HepG2 (cell line): ENCODE results near the gene DLG2. TPM values are rescaled to one million over a fixed set of nuclear protein-coding genes. Genes with fewer than 3 reads are reported as not detected.

Source experiments
- ATAC-seq: fragments of 200-7000 bp; cut with Tn5 transposase; 3 replicates; pipeline ENCODE4 v1.9.1; 2020; ENCODE audit warnings: mild to moderate bottlenecking, moderate library complexity
- BruUV-seq: library from RNA; stranded (reverse); fragments of 400-500 nt; replicated peaks from 2 replicates; lab custom pipeline; 2021; lab: Mats Ljungman, UMichigan
- CTCF ChIA-PET: fragments of 300-600 bp; formaldehyde crosslinking; extraction: SDS; loops from one replicate; lab custom pipeline; 2021; ENCODE audit warnings: low total read pairs, inconsistent platforms, low intra/inter-chr PET ratio; lab: Yijun Ruan, JAX
- POLR2A ChIA-PET: fragments of 350-600 bp; sonication (Branson Sonifier 250); formaldehyde crosslinking; loops from one replicate; lab custom pipeline; 2020; ENCODE audit warnings: antibody characterized with exemption, inconsistent platforms; lab: Yijun Ruan, JAX
- DNase-seq: peaks from one replicate; pipeline ENCODE4 v3.0.0-alpha.2; 2015; ENCODE audit warnings: low spot score
- FAIRE-seq: peaks from 3 replicates; lab custom pipeline; 2011; peaks lifted over from hg19 to GRCh38; lab: Jason Lieb, UNC
- H2AFZ ChIP-seq: one replicate; pipeline ENCODE4 v1.6.1; 2011; ENCODE audit warnings: low read length, inconsistent platforms
- H3K27ac ChIP-seq: fragments of 300-600 bp; 3 replicates; pipeline ENCODE4 v1.8.0; 2011; ENCODE audit warnings: mixed run types, mild to moderate bottlenecking, mixed read lengths, low read length, inconsistent platforms; ENCODE audit not compliant: insufficient read depth; ENCODE audit errors: extremely low read length
- H3K27me3 ChIP-seq, 2 experiments: fragments of 200-600 bp in 1 of 2; 2 replicates in 1 of 2; 3 replicates in 1 of 2; pipeline versions ENCODE4 v1.6.0 to v1.8.0; 2011; ENCODE audit warnings: low read length in 2 of 2, mild to moderate bottlenecking in 2 of 2, moderate library complexity in 2 of 2, inconsistent platforms in 1 of 2; ENCODE audit not compliant: insufficient read depth in 2 of 2, control insufficient read depth in 1 of 2
- H3K36me3 ChIP-seq, 2 experiments: fragments of 200-600 bp in 1 of 2; replicated peaks in 1 of 2; 2 replicates in 1 of 2; 3 replicates in 1 of 2; pipeline versions ENCODE4 v1.5.1 to v1.8.0; 2011; ENCODE audit warnings: low read length in 2 of 2, inconsistent platforms in 1 of 2; ENCODE audit not compliant: insufficient read depth in 2 of 2, control insufficient read depth in 1 of 2
- H3K4me1 ChIP-seq: 2 replicates; pipeline ENCODE4 v1.5.1; 2012; ENCODE audit warnings: low read length, inconsistent platforms; ENCODE audit not compliant: insufficient read depth
- H3K4me2 ChIP-seq: 2 replicates; pipeline ENCODE4 v1.6.0; 2011; ENCODE audit warnings: low read depth, low read length, inconsistent platforms
- H3K4me3 ChIP-seq, 3 experiments: fragments of 200-600 bp in 1 of 3; sonication (generic), shearing (Covaris generic) in 1 of 3; replicated peaks in 1 of 3; 2 replicates each; pipeline ENCODE4 v1.5.1; 2011 to 2016; ENCODE audit warnings: low read length in 3 of 3, inconsistent platforms in 2 of 3, low read depth in 2 of 3, mild to moderate bottlenecking in 2 of 3, control low read depth in 1 of 3, mixed read lengths in 1 of 3; ENCODE audit not compliant: insufficient read depth in 1 of 3
- H3K79me2 ChIP-seq: one replicate; pipeline ENCODE4 v1.6.1; 2011; ENCODE audit warnings: low read length, inconsistent platforms; ENCODE audit not compliant: insufficient read depth
- H3K9ac ChIP-seq: 2 replicates; pipeline ENCODE4 v1.6.0; 2011; ENCODE audit warnings: mild to moderate bottlenecking, low read depth, low read length, inconsistent platforms; ENCODE audit not compliant: insufficient read depth
- H3K9me3 ChIP-seq: 2 replicates; pipeline ENCODE4 v1.5.1; 2012; ENCODE audit warnings: mild to moderate bottlenecking, low read length
- H4K20me1 ChIP-seq: 2 replicates; pipeline ENCODE4 v1.6.0; 2011; ENCODE audit warnings: inconsistent platforms, mild to moderate bottlenecking, low read length, moderate library complexity; ENCODE audit not compliant: insufficient read depth
- ATM ChIP-seq: fragments of 450-650 bp; IDR thresholded peaks from 2 replicates; pipeline ENCODE4 v1.7.1; 2017; ENCODE audit warnings: mild to moderate bottlenecking, borderline replicate concordance
- KMT2A ChIP-seq: sonication (generic); formaldehyde crosslinking; IDR thresholded peaks from 2 replicates; pipeline ENCODE4 v1.4.0; 2020; ENCODE audit warnings: missing genetic modification reagents
- NFAT5 ChIP-seq: sonication (generic); formaldehyde crosslinking; IDR thresholded peaks from 2 replicates; pipeline ENCODE4 v1.4.0; 2020; ENCODE audit warnings: missing genetic modification reagents
- SMYD3 ChIP-seq: sonication (generic); formaldehyde crosslinking; IDR thresholded peaks from 2 replicates; pipeline ENCODE4 v1.8.1; 2023; ENCODE audit warnings: mild to moderate bottlenecking, missing genetic modification reagents
- ZNF124 ChIP-seq: sonication (generic); formaldehyde crosslinking; IDR thresholded peaks from 2 replicates; pipeline ENCODE4 v1.4.0; 2020; ENCODE audit warnings: missing genetic modification reagents
- ZNF138 ChIP-seq: sonication (generic); formaldehyde crosslinking; IDR thresholded peaks from 2 replicates; pipeline ENCODE4 v1.5.0; 2020; ENCODE audit warnings: mild to moderate bottlenecking, low read depth, missing genetic modification reagents
- ZUFSP ChIP-seq: sonication (generic); formaldehyde crosslinking; IDR thresholded peaks from 2 replicates; pipeline ENCODE4 v1.9.0; 2021; ENCODE audit warnings: missing genetic modification reagents, mild to moderate bottlenecking, borderline replicate concordance
- WGBS: methylation state at CpG from one replicate; pipeline ENCODE4 v1.1.6; 2017; ENCODE audit warnings: low lambda C conversion rate; 5-methylcytosine and 5-hydroxymethylcytosine counted together
- in situ Hi-C: cut with HindIII; loops from 2 replicates; pipeline ENCODE4 v1.10.0; 2017; ENCODE audit warnings: low pct_unique_long_range_greater_than_20kb; ENCODE audit not compliant: extremely low pct_ligation_motif_present
- intact Hi-C: fragments of 100-400 bp; cut with micrococcal nuclease; formaldehyde crosslinking; loops from one replicate; pipeline ENCODE4 v1.10.0; 2022; ENCODE audit not compliant: unreplicated experiment
- polyA plus RNA-seq, 8 experiments: library from polyadenylated mRNA; depleted of rRNA in 3 of 8; stranded (reverse) in 7 of 8; unstranded in 1 of 8; fragments of >200 nt; fragmentation: Illumina TruSeq in 4 of 8; extraction: Trizol in 4 of 8; gene quantifications; 2 replicates each; pipeline versions ENCODE4 v1.2.1 to v1.2.3, GENCODE V29; 2011 to 2016; ENCODE audit warnings: low read depth in 4 of 8, missing spikeins in 1 of 8, mixed read lengths in 1 of 8; ENCODE audit not compliant: insufficient read depth in 1 of 8
- total RNA-seq, 5 experiments: library from RNA; depleted of rRNA; stranded (reverse); fragments of >200 nt; fragmentation: Illumina TruSeq; extraction: Trizol; gene quantifications; 2 replicates each; pipeline ENCODE4 v1.2.3, GENCODE V29; 2016; ENCODE audit warnings: low read depth in 1 of 5
- TF ChIP-seq, protein P1 (sequence below): sonication (generic); formaldehyde crosslinking; IDR thresholded peaks from 2 replicates; pipeline ENCODE4 v1.8.1; 2022; ENCODE audit warnings: low read depth, mild to moderate bottlenecking, missing genetic modification reagents

Gene DLG2
- total and polyA plus RNA-seq, 2 of the 13 experiments (the other 11 are each of a cell fraction or from before 2014, with no cell fraction given), result 0.46 to 1.0 TPM

DNA sequence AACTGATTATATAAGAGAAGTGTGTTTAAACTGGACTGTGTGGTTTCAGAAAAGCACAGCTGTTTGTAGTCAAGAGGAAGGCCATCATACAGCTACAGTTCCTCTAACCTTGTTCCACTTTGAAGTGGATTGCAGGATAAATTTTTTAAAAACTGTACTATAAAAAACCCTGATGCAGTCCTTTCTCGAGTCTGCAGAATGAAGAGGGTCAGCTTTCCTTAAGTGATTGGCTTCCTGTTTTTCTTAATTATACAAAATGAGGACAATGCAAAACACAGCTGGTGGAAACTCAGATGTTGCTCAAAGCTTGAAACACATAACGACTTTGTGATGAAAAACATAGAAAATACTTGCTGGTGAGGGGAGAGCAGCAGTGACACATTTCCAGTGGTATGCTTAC, 1060.5 kb downstream of the DLG2 start:
- DNase-seq, result no peak
- FAIRE-seq, result no peak
- 0% methylated on average over 2 of the region's 2 CpGs for WGBS
- Histone ChIP-seq H3K27me3 (no peaks in the 10 kb centered on the region), H3K79me2 (no peaks in the 10 kb centered on the region), H3K4me3 (no peak overlapping the region), H2AFZ (no peak overlapping the region), H3K27ac (no peak overlapping the region), H4K20me1 (no peaks in the 10 kb centered on the region; the same call in 1 of the 2 replicates), H3K9ac (no peak overlapping the region), H3K36me3 (no peaks in the 10 kb centered on the region), H3K4me2 (no peak overlapping the region), H3K9me3 (no peaks in the 10 kb centered on the region), H3K4me1 (peaks cover 13% of the 10 kb centered on the region)
- intact Hi-C loops, result loop anchor here (10.0 kb wide), 1 partner anchor 732 kb away; no protein-coding TSS in a partner anchor
- CTCF ChIA-PET, result no interaction called here
- ATAC-seq, result no peak
- TF ChIP-seq ATM (no peak), SMYD3 (CRISPR knock-in tag) (no peak), NFAT5 (no peak), KMT2A (CRISPR knock-in tag) (no peak), ZNF124 (no peak), ZUFSP (CRISPR knock-in tag) (no peak), ZNF138 (CRISPR knock-in tag) (no peak)
- TF ChIP-seq, protein P1, sequence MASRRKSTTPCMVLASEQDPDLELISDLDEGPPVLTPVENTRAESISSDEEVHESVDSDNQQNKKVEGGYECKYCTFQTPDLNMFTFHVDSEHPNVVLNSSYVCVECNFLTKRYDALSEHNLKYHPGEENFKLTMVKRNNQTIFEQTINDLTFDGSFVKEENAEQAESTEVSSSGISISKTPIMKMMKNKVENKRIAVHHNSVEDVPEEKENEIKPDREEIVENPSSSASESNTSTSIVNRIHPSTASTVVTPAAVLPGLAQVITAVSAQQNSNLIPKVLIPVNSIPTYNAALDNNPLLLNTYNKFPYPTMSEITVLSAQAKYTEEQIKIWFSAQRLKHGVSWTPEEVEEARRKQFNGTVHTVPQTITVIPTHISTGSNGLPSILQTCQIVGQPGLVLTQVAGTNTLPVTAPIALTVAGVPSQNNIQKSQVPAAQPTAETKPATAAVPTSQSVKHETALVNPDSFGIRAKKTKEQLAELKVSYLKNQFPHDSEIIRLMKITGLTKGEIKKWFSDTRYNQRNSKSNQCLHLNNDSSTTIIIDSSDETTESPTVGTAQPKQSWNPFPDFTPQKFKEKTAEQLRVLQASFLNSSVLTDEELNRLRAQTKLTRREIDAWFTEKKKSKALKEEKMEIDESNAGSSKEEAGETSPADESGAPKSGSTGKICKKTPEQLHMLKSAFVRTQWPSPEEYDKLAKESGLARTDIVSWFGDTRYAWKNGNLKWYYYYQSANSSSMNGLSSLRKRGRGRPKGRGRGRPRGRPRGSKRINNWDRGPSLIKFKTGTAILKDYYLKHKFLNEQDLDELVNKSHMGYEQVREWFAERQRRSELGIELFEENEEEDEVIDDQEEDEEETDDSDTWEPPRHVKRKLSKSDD (CRISPR knock-in tag), result no peak
- in situ Hi-C loops, result no loop called here
- POLR2A ChIA-PET, result no interaction called here
- BruUV-seq, result no TSS peak
